Right ventricle myocardium inferior (tissue), 1 donor: ENCODE results near the gene CLMN. TPM values are rescaled to one million over a fixed set of nuclear protein-coding genes. Genes with fewer than 3 reads are reported as not detected.

ENCODE experiments used
- ATAC-seq: fragments of 200-7000 bp; cut with Tn5 transposase; one replicate; pipeline ENCODE4 v1.9.1; 2020; ENCODE audit warnings: mild to moderate bottlenecking, moderate library complexity
- DNase-seq: peaks from one replicate; pipeline ENCODE4 v3.0.0; 2021; ENCODE audit errors: missing footprints
- intact Hi-C: fragments of 100-400 bp; cut with DNase I; formaldehyde crosslinking; loops from one replicate; pipeline ENCODE4 v1.11.0; 2022
- total RNA-seq: library from RNA; stranded (reverse); fragmentation: NEBNext Ultra II Directional; extraction: Animal tissue kit (Norgen Biotek cat#: 25700); gene quantifications from one replicate; pipeline ENCODE4 v1.2.1, GENCODE V29; 2021
- donor health status: DM: no; HTN: yes; CAD: no; lungs with severe emphysema.

Gene CLMN
- total RNA-seq, 1 donor from 2014 or later: 7.6 TPM

DNA sequence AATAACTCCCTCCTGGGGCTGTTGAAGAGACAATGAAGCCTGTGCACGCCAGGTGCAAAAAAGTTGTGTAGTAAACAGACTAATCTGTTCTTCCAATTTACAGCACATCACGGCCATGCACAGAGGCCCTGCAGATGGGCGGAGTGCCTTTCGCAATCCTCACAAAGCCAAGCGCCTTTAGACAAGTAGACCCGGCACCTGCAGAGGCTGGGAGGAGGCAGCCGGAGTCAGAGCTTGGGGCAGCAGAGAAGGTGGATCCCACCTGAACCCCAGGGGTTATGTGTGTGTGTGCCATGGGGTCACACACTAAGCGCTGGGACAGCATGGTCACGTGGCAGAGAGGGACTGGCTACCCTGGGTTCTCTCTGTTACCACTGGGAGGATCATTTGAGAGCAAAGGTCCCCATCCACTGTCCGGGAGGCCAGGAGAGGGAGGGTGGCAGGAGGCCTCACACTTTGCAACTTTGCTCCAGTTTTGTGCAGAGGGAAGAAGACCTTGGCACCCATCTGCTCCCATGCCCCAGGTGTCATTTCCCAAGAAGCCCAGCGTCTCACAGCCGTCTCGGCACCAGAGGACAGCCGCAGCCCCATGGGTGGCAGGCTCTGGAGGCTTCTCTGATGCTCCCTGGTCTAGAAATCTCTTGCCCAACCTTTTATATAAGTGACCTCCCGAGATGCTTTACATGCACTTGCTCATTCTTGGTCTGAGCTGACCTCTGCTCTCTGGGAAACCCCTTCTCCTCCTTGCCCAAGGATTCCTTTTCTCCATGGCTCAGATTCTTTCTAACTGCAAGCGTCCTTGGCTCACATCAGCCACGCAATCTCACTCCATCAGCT lies 82.4 kb downstream of the CLMN start:
- intact Hi-C loops: no loop called here
- ATAC-seq (no peak), DNase-seq (no peak)

DNA sequence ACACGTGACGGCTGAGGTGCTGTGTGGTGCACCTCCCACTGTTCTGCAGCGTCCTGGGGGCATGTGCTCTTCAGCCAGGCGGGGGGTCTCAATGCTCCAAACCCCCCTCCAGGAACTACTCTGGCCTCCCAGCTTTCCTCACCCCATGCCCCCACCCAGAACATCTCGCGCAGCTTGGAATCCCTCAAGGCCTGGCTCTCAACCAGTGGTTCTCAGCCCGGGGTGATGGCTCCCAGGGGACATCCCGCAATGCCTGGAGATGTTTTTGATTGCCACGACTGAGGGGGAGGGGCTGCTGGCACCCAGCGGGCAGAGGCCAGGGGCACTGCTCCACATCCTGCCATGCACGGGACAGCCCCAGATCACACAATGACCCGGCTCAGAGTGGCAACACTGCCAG lies 83.5 kb downstream of the CLMN start:
- DNase-seq (no peak), ATAC-seq (no peak)
- intact Hi-C loops: no loop called here

DNA sequence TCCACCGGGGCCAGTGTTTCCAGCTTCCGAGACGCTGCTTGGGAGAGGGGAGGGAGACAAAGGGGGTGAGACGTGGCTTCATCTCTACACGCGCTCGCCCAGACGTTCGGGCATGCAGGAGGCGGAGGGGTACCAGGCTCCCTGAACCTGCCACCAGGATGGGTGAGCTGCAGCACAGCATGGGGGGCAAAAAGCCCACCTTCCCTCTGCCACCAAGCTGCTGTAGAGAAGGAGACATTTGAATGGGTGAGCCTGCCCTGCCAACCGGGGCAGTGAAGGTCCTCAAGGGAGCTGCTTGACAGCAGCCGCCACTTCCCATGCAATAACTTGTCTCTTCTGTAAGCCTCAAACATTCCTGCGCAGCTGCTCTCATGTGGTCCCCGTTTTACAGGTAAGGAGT lies 83.9 kb downstream of the CLMN start:
- no peak for ATAC-seq
- intact Hi-C loops: no loop called here
- no peak for DNase-seq

DNA sequence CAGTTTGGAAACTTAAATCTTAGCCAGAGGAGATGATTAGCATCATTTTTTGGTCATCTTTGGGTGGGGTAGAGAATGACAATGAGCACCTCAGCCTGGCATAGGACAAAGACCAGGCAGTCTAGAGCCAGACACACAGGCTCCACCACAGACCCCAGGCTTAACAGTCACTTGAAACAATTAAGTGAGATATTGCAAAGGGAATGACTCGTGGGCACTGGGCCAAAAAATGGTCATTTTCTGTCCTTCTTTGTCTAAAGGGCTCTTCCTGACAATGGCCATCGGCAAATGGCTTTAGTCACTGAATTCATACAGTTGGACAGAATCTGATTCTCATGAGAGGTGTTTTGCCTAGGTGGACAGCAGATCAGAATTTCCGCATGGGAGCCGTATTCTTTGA lies 84.4 kb downstream of the CLMN start:
- no peak for ATAC-seq
- intact Hi-C loops: no loop called here
- no peak for DNase-seq

DNA sequence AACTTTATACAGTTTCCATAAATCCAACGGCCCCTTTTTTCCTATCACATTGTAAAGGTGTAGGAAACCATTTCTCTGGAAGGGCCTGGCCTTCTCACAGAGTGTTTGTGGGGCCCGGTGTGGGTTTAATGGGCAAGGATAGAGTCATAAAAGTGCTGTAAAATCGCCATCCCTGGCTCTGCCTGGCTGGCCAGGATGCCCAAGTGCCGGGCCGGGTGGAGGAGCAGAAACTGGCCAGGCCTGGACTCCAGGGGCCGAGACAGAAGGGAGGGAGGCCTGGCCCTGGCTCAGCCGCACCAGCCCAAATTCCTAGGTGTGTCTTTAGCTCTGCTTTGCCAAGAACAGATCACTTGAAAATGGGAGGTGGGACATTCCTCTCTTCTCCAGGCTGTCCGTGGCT lies 85.3 kb downstream of the CLMN start:
- intact Hi-C loops: no loop called here
- no peak for ATAC-seq
- no peak for DNase-seq

DNA sequence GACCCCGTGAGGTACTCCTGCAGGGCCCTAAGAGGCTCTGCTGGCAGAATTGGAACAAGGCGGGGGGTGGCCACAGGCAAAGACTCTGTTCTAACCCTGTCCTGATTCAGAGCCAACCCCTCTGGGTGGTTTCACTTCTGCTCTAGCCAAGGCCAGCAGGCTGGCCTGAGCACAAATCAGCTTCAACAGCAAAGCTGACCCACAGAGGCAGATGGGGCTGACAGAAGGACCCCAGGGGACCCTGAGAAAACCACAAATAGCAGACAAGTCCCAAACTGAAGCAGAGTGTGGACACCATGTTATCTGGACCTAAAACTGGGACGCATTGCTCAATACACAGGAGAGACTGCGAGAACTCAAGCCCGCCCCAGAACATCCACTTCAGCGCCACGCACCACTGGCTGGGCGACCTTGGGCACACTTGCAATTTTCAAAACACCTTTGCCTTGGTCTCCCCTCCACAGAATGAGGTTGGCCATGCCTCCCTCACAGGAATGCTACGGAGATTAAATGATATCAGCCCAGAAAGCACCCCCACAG lies 85.9 kb downstream of the CLMN start:
- DNase-seq: no peak
- intact Hi-C loops: no loop called here
- peak; percentile 91 for ATAC-seq

DNA sequence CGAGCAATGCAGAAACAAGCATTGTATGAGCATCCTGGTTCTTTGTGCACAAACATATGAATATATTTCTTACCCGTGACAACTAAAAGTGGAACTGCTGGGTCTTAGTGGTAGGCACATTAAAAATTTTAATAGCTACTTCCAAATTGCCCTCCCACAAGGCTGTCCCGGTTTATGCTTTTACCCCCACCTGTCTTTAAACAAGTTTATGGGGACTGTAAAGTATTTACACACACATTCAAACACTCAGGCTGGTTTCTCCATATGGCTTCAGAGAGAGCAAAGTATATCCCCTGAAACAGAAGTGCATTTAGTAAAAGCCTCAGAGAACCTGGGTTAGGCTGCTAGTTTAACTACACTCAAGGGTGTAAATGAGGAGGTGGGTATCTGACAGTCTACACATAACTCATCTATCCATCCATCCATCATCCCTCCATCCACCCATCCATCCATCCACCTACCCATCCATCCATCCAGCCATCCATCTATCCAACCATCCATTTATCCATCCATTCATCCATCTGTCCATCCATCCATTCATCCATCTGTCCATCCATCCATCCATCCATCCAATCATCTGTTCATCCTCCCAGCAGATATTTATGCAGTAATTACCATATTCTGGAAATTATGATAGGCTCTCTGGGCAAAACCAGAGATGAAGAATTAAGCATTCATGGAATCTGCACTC lies 86.7 kb downstream of the CLMN start:
- ATAC-seq (no peak), DNase-seq (no peak)
- intact Hi-C loops: no loop called here

DNA sequence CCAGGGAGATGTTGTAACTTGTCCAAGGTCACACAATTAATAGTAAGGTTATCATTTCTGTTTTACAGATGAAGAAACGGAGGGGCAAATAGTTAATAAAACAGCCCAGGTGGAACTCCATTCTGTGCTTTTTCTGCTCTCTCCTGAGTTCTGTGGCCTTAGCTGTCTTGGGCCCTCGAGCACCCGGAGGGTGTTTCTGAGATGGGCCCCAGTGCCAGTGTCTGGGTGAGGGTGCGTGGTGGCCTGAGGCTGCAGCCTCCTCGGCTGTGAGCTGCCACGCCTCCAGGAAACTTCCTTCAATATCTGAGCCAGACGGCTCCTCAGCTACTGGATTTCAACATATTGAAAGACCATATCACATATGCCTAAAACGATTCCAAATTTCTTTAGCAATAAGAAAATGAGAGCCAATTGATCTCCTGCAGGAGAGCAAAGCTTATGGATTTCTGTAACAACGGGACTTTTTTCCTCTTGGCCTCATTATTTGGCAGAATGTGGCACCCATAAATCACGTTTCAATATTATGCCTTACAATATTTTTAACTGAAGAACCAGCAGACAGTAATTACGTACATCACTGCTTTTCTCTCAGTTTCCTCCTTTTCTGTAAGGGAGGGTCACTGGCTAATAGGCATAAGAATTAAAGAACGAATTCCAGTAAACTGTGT lies 87.6 kb downstream of the CLMN start:
- intact Hi-C loops: no loop called here
- ATAC-seq (no peak), DNase-seq (no peak)

DNA sequence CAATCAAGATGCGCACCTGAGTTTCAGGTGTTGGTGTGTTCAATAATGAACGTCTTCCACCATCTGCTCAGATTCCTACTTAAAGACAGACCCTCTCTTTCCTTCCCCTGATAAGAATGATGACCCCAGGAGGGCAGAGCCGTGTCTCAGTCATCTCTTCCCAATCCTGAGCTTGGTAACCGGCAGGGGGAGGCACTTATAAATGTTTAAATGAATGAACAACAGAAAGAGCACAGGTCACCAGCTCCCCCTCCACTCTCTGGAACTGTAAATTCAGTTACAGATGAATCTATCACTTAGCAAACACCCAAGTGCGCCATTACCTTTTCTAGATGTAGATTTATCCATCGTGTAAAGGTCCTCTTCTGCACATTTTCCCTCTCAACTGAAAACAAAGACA lies 90.0 kb downstream of the CLMN start:
- intact Hi-C loops: no loop called here
- DNase-seq: no peak
- ATAC-seq: no peak

DNA sequence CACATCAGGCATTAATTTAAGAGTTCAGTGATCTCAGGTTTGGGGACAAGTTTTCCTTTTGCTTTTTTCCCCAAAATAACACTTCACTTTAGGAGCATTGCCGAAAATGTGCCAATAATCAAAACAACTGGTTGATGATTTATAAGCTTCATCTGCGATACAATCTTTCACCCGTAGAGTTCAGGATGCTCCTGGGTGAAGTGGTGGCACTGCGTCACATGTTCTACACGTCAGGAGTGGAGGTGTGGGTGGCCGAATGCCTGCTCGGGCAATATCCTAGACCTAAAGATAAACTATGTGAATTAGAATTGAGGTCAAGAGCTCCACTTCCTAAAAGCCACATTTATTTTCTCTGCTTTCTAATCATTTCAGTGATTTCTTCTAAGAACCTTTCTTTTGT lies 91.5 kb downstream of the CLMN start:
- intact Hi-C loops: no loop called here

DNA sequence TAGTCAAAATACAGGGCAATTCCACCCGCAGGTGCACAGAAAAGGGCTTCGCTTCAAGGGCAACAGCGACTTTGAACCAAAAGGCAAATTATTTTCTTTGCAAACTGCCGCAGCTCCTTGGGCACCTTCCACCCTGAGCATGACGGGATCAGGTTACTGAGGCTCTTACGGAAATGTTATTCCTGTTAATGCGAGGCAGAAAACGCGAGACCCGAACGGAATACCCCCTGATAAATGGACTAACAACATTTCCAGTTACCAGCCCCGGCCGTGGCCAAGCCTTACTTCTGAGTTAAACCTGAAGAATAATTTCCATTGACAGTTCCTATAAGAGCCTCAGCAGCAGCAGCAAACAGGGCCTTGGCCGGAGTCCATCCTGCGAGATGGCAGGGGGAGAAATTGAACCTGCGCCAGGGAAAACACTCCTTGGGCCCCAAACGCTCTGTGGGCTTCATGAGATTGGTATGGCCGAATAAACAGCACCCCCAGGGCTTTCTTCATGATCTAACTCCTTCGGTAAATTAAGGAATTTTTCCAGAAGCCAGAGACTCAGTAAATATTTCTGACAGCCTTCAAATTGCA lies 92.3 kb downstream of the CLMN start:
- no peak for ATAC-seq
- intact Hi-C loops: no loop called here
- no peak for DNase-seq

More for the DNA sequence above, 91.5 kb downstream of the CLMN start:
- no peak for ATAC-seq
- DNase-seq: no peak

DNA sequence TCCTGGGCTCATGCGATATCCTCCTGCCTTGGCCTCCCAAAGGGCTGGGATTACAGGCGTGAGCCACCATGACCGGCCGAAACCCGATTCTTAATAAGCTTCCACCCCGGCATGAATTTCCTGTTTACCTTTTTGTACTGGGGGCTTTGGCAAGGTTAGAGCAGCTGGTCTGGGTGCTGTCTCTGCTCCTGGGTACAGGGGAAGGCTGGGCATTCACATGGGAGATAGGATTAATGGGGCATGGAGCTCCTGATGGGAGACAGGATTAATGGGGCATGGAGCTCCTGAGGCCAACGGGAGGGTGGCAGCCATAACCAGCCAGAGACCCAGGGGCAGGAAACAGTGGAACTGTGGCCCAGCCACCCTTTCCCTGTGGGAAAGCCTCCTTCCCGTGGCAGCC lies 92.9 kb downstream of the CLMN start:
- intact Hi-C loops: no loop called here
- no peak for DNase-seq
- no peak for ATAC-seq

DNA sequence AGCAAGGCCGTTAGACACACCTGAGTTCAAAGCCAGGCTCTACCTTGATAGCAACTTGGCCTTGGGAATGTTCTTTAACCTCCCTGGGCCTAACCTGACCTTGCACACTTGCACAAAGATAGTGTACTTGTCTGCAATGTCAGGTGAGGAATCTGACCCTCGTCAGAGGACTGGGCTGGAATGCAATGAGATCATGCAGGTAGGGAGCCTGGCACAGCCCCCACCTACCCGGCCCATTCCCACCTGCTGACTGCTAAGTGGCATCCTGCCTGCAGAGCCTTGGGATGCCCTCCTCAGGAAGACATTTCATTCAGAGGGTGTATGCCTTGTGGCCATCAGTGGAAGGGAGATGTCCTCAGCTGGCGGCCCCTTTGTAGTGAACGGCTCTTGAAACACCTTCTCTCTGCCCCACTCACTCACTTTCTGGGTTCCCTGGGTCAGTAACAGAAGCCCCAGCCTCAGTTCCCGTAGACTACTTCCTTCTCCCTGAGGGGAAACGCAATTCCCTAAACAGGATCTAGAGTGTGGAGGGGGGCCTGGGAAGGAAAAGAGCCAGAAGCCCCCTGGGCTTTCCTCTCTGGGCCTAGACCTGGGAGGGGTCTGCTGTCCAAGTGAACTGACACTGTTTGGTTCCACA lies 94.3 kb downstream of the CLMN start:
- intact Hi-C loops: no loop called here
- ATAC-seq (no peak), DNase-seq (no peak)

DNA sequence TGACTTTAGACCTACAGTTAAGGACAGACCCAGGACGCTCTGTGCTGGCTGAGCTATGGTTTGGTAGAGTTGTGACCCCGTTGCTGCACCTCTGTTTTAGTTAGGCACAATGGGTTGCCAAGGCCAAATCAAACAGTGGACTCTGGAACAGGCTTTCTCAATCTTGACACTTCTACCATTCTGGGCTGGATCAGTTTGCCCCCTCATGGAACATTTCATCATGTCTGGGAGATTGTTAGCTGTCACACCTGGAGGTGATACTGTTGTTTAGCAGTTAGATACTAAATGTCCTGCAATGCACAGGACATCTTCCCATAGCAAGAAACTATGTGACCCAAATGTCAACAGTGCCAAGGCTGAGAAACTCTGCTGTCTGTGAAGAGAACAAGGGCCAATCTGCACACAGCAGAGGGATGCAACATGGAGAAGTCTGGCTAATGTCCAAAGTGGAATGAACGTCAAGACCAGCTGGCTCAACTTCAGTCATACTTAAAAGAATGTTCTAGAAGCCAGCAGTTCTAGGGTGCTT lies 96.8 kb downstream of the CLMN start:
- no peak for DNase-seq
- peak; percentile 49 for ATAC-seq
- intact Hi-C loops: no loop called here

DNA sequence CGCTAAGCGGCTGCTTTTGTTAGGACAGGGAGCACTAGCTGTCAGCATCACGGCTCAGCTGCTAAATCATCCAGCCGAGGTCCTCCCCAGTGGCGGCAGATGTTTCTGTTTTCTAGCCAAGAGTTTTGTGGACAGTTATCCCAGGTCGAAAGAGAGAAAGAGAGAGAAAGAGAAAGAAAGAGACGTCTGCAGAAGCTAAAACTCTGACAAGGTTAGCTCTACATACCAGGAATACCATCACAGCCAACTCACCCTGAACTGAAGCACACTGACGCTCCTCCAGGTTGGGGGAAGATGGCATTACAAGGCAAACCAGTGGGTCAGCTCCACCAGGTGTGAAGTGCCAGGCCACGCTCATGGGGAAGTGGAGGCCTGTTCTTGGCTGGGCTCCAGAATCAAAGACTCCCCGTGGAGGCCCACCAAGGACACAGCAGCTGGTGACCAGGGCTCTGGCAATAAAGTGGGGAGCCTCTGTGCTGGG lies 97.5 kb downstream of the CLMN start:
- DNase-seq (no peak), ATAC-seq (peak; percentile 49)
- intact Hi-C loops: no loop called here

DNA sequence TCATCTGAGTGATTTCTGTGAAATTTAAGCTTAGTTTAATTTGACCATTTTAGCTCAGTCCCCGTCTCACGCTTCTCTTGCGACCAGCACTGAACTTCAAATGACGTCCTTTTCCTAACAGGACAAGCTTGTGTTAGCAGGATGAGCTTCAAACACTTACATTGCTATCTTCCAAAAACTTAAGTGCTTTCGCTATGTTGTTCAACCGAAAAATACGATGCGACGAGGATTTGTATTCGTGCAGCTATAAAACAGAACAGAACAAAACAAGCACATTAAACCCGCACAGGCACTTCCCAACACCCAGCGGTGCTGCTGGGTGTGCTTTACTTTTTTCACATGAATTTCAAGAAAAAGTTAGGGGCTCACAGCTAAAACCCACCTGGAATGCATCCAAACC lies 98.2 kb downstream of the CLMN start:
- DNase-seq (no peak), ATAC-seq (no peak)
- intact Hi-C loops: no loop called here

DNA sequence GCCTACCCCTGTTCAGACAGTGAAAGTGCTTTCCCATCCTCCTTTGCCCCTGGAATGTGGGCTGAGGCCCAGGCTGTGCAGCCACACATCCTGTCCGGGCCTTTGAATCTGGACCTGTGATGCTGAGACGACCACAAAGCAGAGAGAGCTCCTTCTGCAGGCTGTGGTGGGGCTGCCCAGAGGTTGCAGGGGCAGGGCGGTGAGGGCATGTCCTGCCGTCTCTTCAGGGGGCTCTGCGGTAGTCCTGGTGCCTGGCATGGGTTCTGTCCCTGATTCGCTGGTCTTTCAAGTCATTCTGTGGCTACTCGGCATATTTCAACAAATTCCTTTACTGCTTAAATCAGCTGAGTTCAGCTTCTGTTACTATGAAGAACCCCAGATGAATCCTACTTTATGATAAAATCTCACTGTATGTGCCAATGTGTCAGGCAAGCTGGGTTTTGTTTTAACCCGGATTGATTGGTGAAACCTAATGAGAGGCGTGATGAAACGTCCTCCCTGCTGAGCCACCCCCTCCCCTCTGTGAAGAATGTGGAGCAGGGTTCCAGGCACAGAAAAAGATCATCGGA lies 99.0 kb downstream of the CLMN start:
- ATAC-seq (no peak), DNase-seq (no peak)
- intact Hi-C loops: no loop called here

DNA sequence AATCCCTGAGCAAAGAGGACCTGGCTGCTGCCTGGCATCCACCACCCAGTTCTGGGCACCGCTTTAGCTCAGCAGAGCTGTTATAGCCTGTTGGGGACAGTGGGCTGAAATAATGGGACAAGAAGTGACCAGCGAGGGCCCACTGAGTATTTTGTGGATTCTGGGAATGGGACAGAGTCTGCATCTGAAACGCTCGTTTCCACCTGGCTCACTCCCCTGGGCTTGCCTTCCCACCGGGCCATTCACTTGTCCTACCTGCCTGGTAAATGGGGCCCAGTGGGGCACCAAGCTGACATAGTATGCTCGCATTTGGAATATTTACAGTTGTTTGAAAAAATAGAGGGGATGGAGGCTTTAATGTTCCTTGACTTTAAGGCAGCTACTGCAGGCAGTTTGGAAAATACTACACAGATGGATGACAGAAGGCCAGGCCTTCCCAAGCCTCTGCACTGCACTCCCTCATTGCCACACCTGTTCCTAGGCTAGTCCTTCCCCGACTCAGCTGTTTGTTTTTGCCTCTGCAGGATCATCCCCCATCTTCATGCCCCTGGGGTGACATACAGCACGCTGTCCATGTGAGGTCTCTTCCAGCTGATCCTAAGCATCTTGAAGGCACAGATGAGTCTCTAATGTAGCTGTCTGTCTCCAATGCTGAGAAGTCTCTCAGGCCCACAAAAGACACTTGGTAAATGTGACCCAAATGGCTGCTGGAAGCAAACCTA lies 101.1 kb downstream of the CLMN start:
- intact Hi-C loops: no loop called here
- DNase-seq (no peak), ATAC-seq (no peak)
